H1 (cell line): ENCODE results near the gene SP5. TPM values are rescaled to one million over a fixed set of nuclear protein-coding genes. Genes with fewer than 3 reads are reported as not detected.

Experiments
- CTCF ChIA-PET: fragments of 300-600 bp; sonication (Branson Sonifier 250); formaldehyde crosslinking; loops from one replicate; lab custom pipeline; 2021; ENCODE audit not compliant: partially characterized antibody; lab: Charles Lee
- POLR2A ChIA-PET: fragments of 300-600 bp; sonication (Branson Sonifier 250); formaldehyde crosslinking; loops from one replicate; lab custom pipeline; 2021; ENCODE audit warnings: inconsistent platforms; ENCODE audit not compliant: partially characterized antibody; lab: Charles Lee
- DNase-seq, 2 experiments: peaks; one replicate each; pipeline versions ENCODE4 v3.0.0 to v3.0.0-alpha.2; 2010 to 2022; ENCODE audit warnings: low spot score in 2 of 2, low read depth in 1 of 2, mixed read lengths in 1 of 2
- FAIRE-seq: peaks from 2 replicates; lab custom pipeline; 2011; peaks lifted over from hg19 to GRCh38; lab: Jason Lieb, UNC
- H2AFZ ChIP-seq: 2 replicates; pipeline ENCODE4 v1.8.1; 2012; ENCODE audit warnings: low read length, inconsistent platforms
- H2AK5ac ChIP-seq: 2 replicates; pipeline ENCODE4 v1.6.1; 2013; ENCODE audit warnings: low read depth, low read length
- H2BK120ac ChIP-seq: replicated peaks from 2 replicates; pipeline ENCODE3; 2013; ENCODE audit warnings: low read depth, low read length, inconsistent platforms
- H2BK12ac ChIP-seq: 2 replicates; pipeline ENCODE4 v1.6.1; 2013; ENCODE audit warnings: low read depth, low read length
- H2BK15ac ChIP-seq: 2 replicates; pipeline ENCODE4 v1.6.1; 2013; ENCODE audit warnings: low read length
- H2BK20ac ChIP-seq: 2 replicates; pipeline ENCODE4 v1.6.1; 2013; ENCODE audit warnings: low read length
- H2BK5ac ChIP-seq: 2 replicates; pipeline ENCODE4 v1.6.1; 2013; ENCODE audit warnings: low read depth, low read length
- H3K14ac ChIP-seq: 2 replicates; pipeline ENCODE4 v1.6.1; 2013; ENCODE audit warnings: inconsistent platforms; ENCODE audit not compliant: insufficient read length
- H3K18ac ChIP-seq: 2 replicates; pipeline ENCODE4 v1.6.1; 2013; ENCODE audit warnings: low read length; ENCODE audit errors: extremely low read depth
- H3K23ac ChIP-seq: 2 replicates; pipeline ENCODE4 v1.6.1; 2013; ENCODE audit warnings: inconsistent platforms; ENCODE audit not compliant: insufficient read length
- H3K23me2 ChIP-seq: 2 replicates; pipeline ENCODE4 v1.6.1; 2013; ENCODE audit warnings: low read depth, low read length
- H3K27ac ChIP-seq: 2 replicates; pipeline ENCODE4 v1.6.1; 2011; ENCODE audit warnings: low read depth, low read length, inconsistent platforms
- H3K27me3 ChIP-seq, 4 experiments: replicated peaks in 1 of 4; 1 replicate in 1 of 4; 2 replicates in 3 of 4; pipeline versions ENCODE4 v1.6.1 to v1.8.1; 2011 to 2013; ENCODE audit warnings: low read length in 3 of 4, mild to moderate bottlenecking in 3 of 4, inconsistent platforms in 2 of 4, mixed read lengths in 2 of 4, moderate library complexity in 1 of 4; ENCODE audit not compliant: control insufficient read depth in 3 of 4, insufficient read depth in 3 of 4; ENCODE audit errors: extremely low read depth in 1 of 4
- H3K36me3 ChIP-seq, 4 experiments: 2 replicates each; pipeline versions ENCODE4 v1.6.1 to v1.8.1; 2011 to 2013; ENCODE audit warnings: mild to moderate bottlenecking in 4 of 4, low read length in 3 of 4, moderate library complexity in 2 of 4, control low read depth in 1 of 4, inconsistent platforms in 1 of 4; ENCODE audit not compliant: insufficient read depth in 4 of 4, control insufficient read depth in 2 of 4
- H3K4ac ChIP-seq: replicated peaks from 2 replicates; pipeline ENCODE3; 2013; ENCODE audit warnings: low read length, low read depth, mixed read lengths, inconsistent platforms; ENCODE audit not compliant: insufficient read length
- H3K4me1 ChIP-seq, 4 experiments: replicated peaks in 1 of 4; 1 replicate in 1 of 4; 2 replicates in 3 of 4; pipeline versions ENCODE4 v1.6.1 to v1.8.1; 2011 to 2013; ENCODE audit warnings: low read length in 3 of 4, inconsistent platforms in 2 of 4, mixed read lengths in 1 of 4; ENCODE audit not compliant: insufficient read depth in 4 of 4, control insufficient read depth in 3 of 4
- H3K4me2 ChIP-seq, 2 experiments: 2 replicates each; pipeline versions ENCODE4 v1.6.1 to v1.8.1; 2011 to 2013; ENCODE audit warnings: low read depth in 2 of 2, low read length in 2 of 2, control low read depth in 1 of 2, inconsistent platforms in 1 of 2, mild to moderate bottlenecking in 1 of 2; ENCODE audit not compliant: insufficient read depth in 1 of 2
- H3K4me3 ChIP-seq, 4 experiments: fragments of 200-600, 300-600 bp in 1 of 4; sonication (generic), shearing (Covaris generic), sonication (Bioruptor Twin) in 1 of 4; 2 replicates each; pipeline versions ENCODE4 v1.5.1 to v1.8.1; 2011 to 2016; ENCODE audit warnings: low read length in 4 of 4, low read depth in 3 of 4, control low read depth in 2 of 4, inconsistent platforms in 2 of 4, mild to moderate bottlenecking in 2 of 4, mixed read lengths in 1 of 4, moderate library complexity in 1 of 4; ENCODE audit not compliant: insufficient read depth in 2 of 4; ENCODE audit errors: extremely low read depth in 1 of 4
- H3K56ac ChIP-seq: replicated peaks from 2 replicates; pipeline ENCODE3; 2013; ENCODE audit warnings: low read depth, mild to moderate bottlenecking, mixed read lengths, low read length, inconsistent platforms; ENCODE audit not compliant: insufficient read length
- H3K79me1 ChIP-seq: 2 replicates; pipeline ENCODE4 v1.6.1; 2013; ENCODE audit warnings: low read depth, low read length, control low read depth
- H3K79me2 ChIP-seq, 2 experiments: 2 replicates each; pipeline versions ENCODE4 v1.6.1 to v1.8.1; 2012 to 2013; ENCODE audit warnings: low read length in 2 of 2, mild to moderate bottlenecking in 2 of 2, inconsistent platforms in 1 of 2; ENCODE audit not compliant: insufficient read depth in 2 of 2, control insufficient read depth in 1 of 2
- H3K9ac ChIP-seq, 4 experiments: replicated peaks in 1 of 4; 1 replicate in 1 of 4; 2 replicates in 3 of 4; pipeline versions ENCODE4 v1.6.1 to v1.8.1; 2011 to 2013; ENCODE audit warnings: low read depth in 3 of 4, low read length in 3 of 4, control low read depth in 2 of 4, mild to moderate bottlenecking in 2 of 4, moderate library complexity in 2 of 4, inconsistent platforms in 1 of 4; ENCODE audit errors: extremely low read depth in 1 of 4
- H3K9me3 ChIP-seq, 2 experiments: 2 replicates each; pipeline versions ENCODE4 v1.6.1 to v1.8.1; 2012 to 2013; ENCODE audit warnings: mild to moderate bottlenecking in 2 of 2, moderate library complexity in 2 of 2, control low read depth in 1 of 2, inconsistent platforms in 1 of 2, low read depth in 1 of 2, low read length in 1 of 2, mixed read lengths in 1 of 2; ENCODE audit not compliant: insufficient read depth in 2 of 2
- H4K20me1 ChIP-seq, 2 experiments: replicated peaks in 1 of 2; 2 replicates each; pipeline versions ENCODE3 to v1.8.1; 2011 to 2013; ENCODE audit warnings: inconsistent platforms in 2 of 2, low read length in 2 of 2, mild to moderate bottlenecking in 1 of 2; ENCODE audit not compliant: insufficient read depth in 2 of 2, control insufficient read depth in 1 of 2
- H4K5ac ChIP-seq: 2 replicates; pipeline ENCODE4 v1.6.1; 2013; ENCODE audit warnings: low read length, low read depth, mixed read lengths, inconsistent platforms; ENCODE audit not compliant: insufficient read length
- H4K8ac ChIP-seq: 2 replicates; pipeline ENCODE4 v1.8.0; 2013; ENCODE audit warnings: mild to moderate bottlenecking, moderate library complexity, low read length, inconsistent platforms; ENCODE audit not compliant: insufficient read depth; ENCODE audit errors: extremely low read depth
- H4K91ac ChIP-seq: replicated peaks from 2 replicates; pipeline ENCODE3; 2013; ENCODE audit warnings: low read length, mixed read lengths, inconsistent platforms; ENCODE audit not compliant: insufficient read length
- ATF2 ChIP-seq: IDR thresholded peaks from 2 replicates; pipeline ENCODE4 v1.6.1; 2012; ENCODE audit warnings: low read length, inconsistent platforms
- BCL11A ChIP-seq, 2 experiments: IDR thresholded peaks; one replicate each; pipeline ENCODE4 v1.6.1; 2011; ENCODE audit warnings: low read depth in 2 of 2, low read length in 2 of 2, mild to moderate bottlenecking in 2 of 2
- CREB1 ChIP-seq: IDR thresholded peaks from 2 replicates; pipeline ENCODE4 v1.6.1; 2012; ENCODE audit warnings: inconsistent platforms
- CTCF ChIP-seq, 3 experiments: IDR thresholded peaks; 1 replicate in 2 of 3; 2 replicates in 1 of 3; pipeline versions ENCODE4 v1.5.1 to v1.6.1; 2011; ENCODE audit warnings: low read length in 3 of 3, mild to moderate bottlenecking in 3 of 3, inconsistent platforms in 2 of 3, low read depth in 1 of 3, moderate library complexity in 1 of 3; ENCODE audit not compliant: insufficient read depth in 1 of 3; ENCODE audit errors: control extremely low read depth in 1 of 3
- JUN ChIP-seq: IDR thresholded peaks from 2 replicates; pipeline ENCODE4 v1.6.1; 2011; ENCODE audit warnings: low read depth, mild to moderate bottlenecking, improper control_type of control experiment, low read length
- JUND ChIP-seq: IDR thresholded peaks from 2 replicates; pipeline ENCODE4 v1.6.1; 2011; ENCODE audit warnings: mild to moderate bottlenecking, improper control_type of control experiment, low read length
- NRF1 ChIP-seq: IDR thresholded peaks from 2 replicates; pipeline ENCODE4 v1.6.1; 2011; ENCODE audit warnings: mild to moderate bottlenecking, low read depth, low read length, improper control_type of control experiment
- POLR2AphosphoS5 ChIP-seq: IDR thresholded peaks from 2 replicates; pipeline ENCODE4 v1.6.1; 2011; ENCODE audit warnings: low read depth, low read length
- RXRA ChIP-seq: IDR thresholded peaks from 2 replicates; pipeline ENCODE4 v1.6.1; 2011; ENCODE audit warnings: low read depth, mild to moderate bottlenecking, low read length, moderate library complexity; ENCODE audit not compliant: insufficient read depth
- SP1 ChIP-seq: IDR thresholded peaks from 2 replicates; pipeline ENCODE4 v1.6.1; 2011; ENCODE audit warnings: low read depth, low read length
- WGBS, 2 experiments: shearing (Covaris generic) in 1 of 2; methylation state at CpG; one replicate each; pipeline versions ENCODE4 v1.1.6 to v1.1.7; 2013 to 2015; ENCODE audit warnings: low lambda C conversion rate in 2 of 2, mixed read lengths in 2 of 2, inconsistent platforms in 1 of 2, low coverage in 1 of 2, missing lambda C conversion rate in 1 of 2; ENCODE audit not compliant: insufficient replicate concordance in 2 of 2, insufficient coverage in 1 of 2, insufficient read length in 1 of 2; ENCODE audit errors: extremely low coverage in 1 of 2, missing lambda C conversion rate in 1 of 2; 5-methylcytosine and 5-hydroxymethylcytosine counted together
- polyA plus RNA-seq, 7 experiments: library from polyadenylated mRNA; depleted of rRNA in 3 of 7; stranded (reverse) in 5 of 7; unstranded in 2 of 7; fragments of >200 nt in 5 of 7; fragments of 200-250 nt in 2 of 7; gene quantifications; 1 replicate in 5 of 7; 2 replicates in 1 of 7; 4 replicates in 1 of 7; pipeline versions ENCODE4 v1.2.1 to v1.2.3, GENCODE V29; 2011 to 2013; ENCODE audit warnings: missing spikeins in 2 of 7, mixed read lengths in 2 of 7
- total RNA-seq: library from RNA; stranded (reverse); fragmentation: NEBNext Ultra II Directional; extraction: Animal tissue kit (Norgen Biotek cat#: 25700); gene quantifications from 2 replicates; pipeline ENCODE4 v1.2.1, GENCODE V29; 2021

The SP5 gene
- total and polyA plus RNA-seq, 2 of the 8 experiments (the other 6 are each of a cell fraction or from before 2014, with no cell fraction given): 0.17 TPM; not detected in 1

GRCh38 chr2:170701011-170701410 lies 14.1 kb upstream of the SP5 start:
- no peak overlapping the region for H3K9ac ChIP-seq
- no peak overlapping the region for H4K91ac ChIP-seq
- no peaks in the 10 kb centered on the region for H3K27me3 ChIP-seq
- no peak overlapping the region for H2BK12ac ChIP-seq
- H2BK120ac ChIP-seq: no peak overlapping the region
- no peaks in the 10 kb centered on the region for H4K20me1 ChIP-seq
- no peak overlapping the region for H3K27ac ChIP-seq
- H4K8ac ChIP-seq: no peak overlapping the region
- no peak overlapping the region for H3K14ac ChIP-seq
- no peak overlapping the region for H3K4me2 ChIP-seq
- no peaks in the 10 kb centered on the region for H3K79me1 ChIP-seq
- H3K4me3 ChIP-seq: no peak overlapping the region
- WGBS, 2 experiments: 83% methylated on average over 4 of the region's 4 CpGs; no CpG with 5 or more reads in 1 of the 2 experiments
- ChIA-PET POLR2A (interaction anchor here (2.0 kb wide), 1 partner anchor 11 kb away, joined by 5 read pairs; no protein-coding TSS in a partner anchor), CTCF (interaction anchor here (0.7 to 2.9 kb wide), 4 partner anchors 10 to 292 kb away, joined by 3 to 7 read pairs (median 4); no protein-coding TSS in a partner anchor)
- no peak overlapping the region for H2BK20ac ChIP-seq
- H3K4ac ChIP-seq: no peak overlapping the region
- no peak overlapping the region for H2AFZ ChIP-seq
- H3K9me3 ChIP-seq: peaks cover 0 to 3% of the 10 kb centered on the region in 2 experiments; a peak in 2 of 4 replicates
- no peak overlapping the region for H3K23ac ChIP-seq
- H3K36me3 ChIP-seq: no peaks in the 10 kb centered on the region
- no peak overlapping the region for H2BK5ac ChIP-seq
- H3K23me2 ChIP-seq: peaks cover 4% of the 10 kb centered on the region; the same call in 1 of the 2 replicates
- FAIRE-seq (no peak), DNase-seq (no peak)
- H3K4me1 ChIP-seq: peaks cover 0 to 6% (median 2%) of the 10 kb centered on the region in 4 experiments; a peak in 6 of 7 replicates
- H3K56ac ChIP-seq: no peak overlapping the region
- H2AK5ac ChIP-seq: no peak overlapping the region
- H2BK15ac ChIP-seq: no peak overlapping the region
- no peaks in the 10 kb centered on the region for H3K79me2 ChIP-seq
- H3K18ac ChIP-seq: no peak overlapping the region
- H4K5ac ChIP-seq: no peak overlapping the region
- TF ChIP-seq SP1 (no peak), NRF1 (no peak), CTCF (IDR thresholded peaks at IDR 0.05; ENCODE audit: control extremely low read depth in 1 of 3, insufficient read depth in 1 of 3, low read depth in 1 of 3, low read length in 3 of 3) (no peak), RXRA (no peak), BCL11A (IDR thresholded peaks at IDR 0.05; ENCODE audit: low read depth in 2 of 2, low read length in 2 of 2) (no peak), ATF2 (no peak), JUN (no peak), POLR2AphosphoS5 (no peak), JUND (no peak), CREB1 (no peak)
